WTC11 (cell line): ENCODE results near the gene ZNF620. TPM values are rescaled to one million over a fixed set of nuclear protein-coding genes. Genes with fewer than 3 reads are reported as not detected.
A peak's percentile ranks its signal among the peaks of the same experiment; 100 is the strongest.

Experiments used
- ATAC-seq: fragments of 200-7000 bp; cut with Tn5 transposase; 2 replicates; pipeline ENCODE4 v1.10.0; 2021; ENCODE audit warnings: mild to moderate bottlenecking, moderate library complexity
- CTCF ChIA-PET: fragments of 300-600 bp; sonication (Branson Sonifier 250); formaldehyde crosslinking; loops from one replicate; lab custom pipeline; 2021; ENCODE audit warnings: antibody characterized with exemption; lab: Charles Lee
- POLR2A ChIA-PET: fragments of 350-600 bp; sonication (Branson Sonifier 250); formaldehyde crosslinking; loops from one replicate; lab custom pipeline; 2021; ENCODE audit warnings: antibody characterized with exemption; lab: Charles Lee
- DNase-seq: peaks from one replicate; pipeline ENCODE4 v3.0.0; 2021; ENCODE audit warnings: low spot score
- H3K27ac Mint-ChIP-seq: 2 replicates; pipeline ENCODE4 v1.8.0; 2021; ENCODE audit warnings: mixed read lengths
- H3K27me3 Mint-ChIP-seq: 2 replicates; pipeline ENCODE4 v1.8.0; 2021; ENCODE audit warnings: low read depth, mild to moderate bottlenecking, moderate library complexity, mixed read lengths
- H3K36me3 Mint-ChIP-seq: 2 replicates; pipeline ENCODE4 v1.8.0; 2021; ENCODE audit warnings: mixed read lengths
- H3K4me1 Mint-ChIP-seq: 2 replicates; pipeline ENCODE4 v1.8.0; 2022; ENCODE audit warnings: mixed read lengths
- H3K4me3 Mint-ChIP-seq: 2 replicates; pipeline ENCODE4 v1.8.0; 2021; ENCODE audit warnings: mild to moderate bottlenecking, moderate library complexity, mixed read lengths
- H3K9me3 Mint-ChIP-seq: 2 replicates; pipeline ENCODE4 v1.8.0; 2021; ENCODE audit warnings: mixed read lengths
- CREB1 ChIP-seq: sonication (generic); formaldehyde crosslinking; IDR thresholded peaks from 2 replicates; pipeline ENCODE4 v1.8.0; 2023; ENCODE audit warnings: mild to moderate bottlenecking, missing genetic modification reagents
- CREM ChIP-seq: sonication (generic); formaldehyde crosslinking; IDR thresholded peaks from 2 replicates; pipeline ENCODE4 v1.8.1; 2022; ENCODE audit warnings: mild to moderate bottlenecking, missing genetic modification reagents, moderate library complexity
- E2F5 ChIP-seq: sonication (generic); formaldehyde crosslinking; IDR thresholded peaks from 2 replicates; pipeline ENCODE4 v1.8.1; 2022; ENCODE audit warnings: mild to moderate bottlenecking, moderate library complexity, missing genetic modification reagents
- EMX1 ChIP-seq: fragments of 250-450 bp; sonication (Bioruptor Pico); IDR thresholded peaks from 2 replicates; pipeline ENCODE4 v1.8.0; 2021; ENCODE audit warnings: mild to moderate bottlenecking
- ESRRA ChIP-seq: sonication (generic); formaldehyde crosslinking; IDR thresholded peaks from 2 replicates; pipeline ENCODE4 v1.8.1; 2022; ENCODE audit warnings: mild to moderate bottlenecking, missing genetic modification reagents, borderline replicate concordance
- ETV6 ChIP-seq: sonication (generic); formaldehyde crosslinking; IDR thresholded peaks from 2 replicates; pipeline ENCODE4 v1.8.1; 2022; ENCODE audit warnings: mild to moderate bottlenecking, missing genetic modification reagents
- FOXJ3 ChIP-seq: sonication (generic); formaldehyde crosslinking; IDR thresholded peaks from 2 replicates; pipeline ENCODE4 v1.9.0; 2021; ENCODE audit warnings: missing genetic modification reagents, mild to moderate bottlenecking, borderline replicate concordance
- FOXP4 ChIP-seq: sonication (generic); formaldehyde crosslinking; IDR thresholded peaks from 2 replicates; pipeline ENCODE4 v1.8.0; 2022; ENCODE audit warnings: mild to moderate bottlenecking, missing genetic modification reagents
- IRF2 ChIP-seq: sonication (generic); formaldehyde crosslinking; IDR thresholded peaks from 2 replicates; pipeline ENCODE4 v1.8.0; 2022; ENCODE audit warnings: low read depth, missing genetic modification reagents, borderline replicate concordance
- JUN ChIP-seq: sonication (generic); formaldehyde crosslinking; IDR thresholded peaks from 2 replicates; pipeline ENCODE4 v1.8.0; 2023; ENCODE audit warnings: mild to moderate bottlenecking, missing genetic modification reagents
- NR2C2 ChIP-seq: sonication (generic); formaldehyde crosslinking; IDR thresholded peaks from 2 replicates; pipeline ENCODE4 v1.8.0; 2022; ENCODE audit warnings: mild to moderate bottlenecking, missing genetic modification reagents
- RELA ChIP-seq: sonication (generic); formaldehyde crosslinking; IDR thresholded peaks from 2 replicates; pipeline ENCODE4 v1.8.1; 2022; ENCODE audit warnings: missing genetic modification reagents, mild to moderate bottlenecking, borderline replicate concordance
- USF2 ChIP-seq: sonication (generic); formaldehyde crosslinking; IDR thresholded peaks from 2 replicates; pipeline ENCODE4 v1.8.1; 2023; ENCODE audit warnings: mild to moderate bottlenecking, missing genetic modification reagents, moderate library complexity
- ZNF219 ChIP-seq: sonication (generic); formaldehyde crosslinking; IDR thresholded peaks from 2 replicates; pipeline ENCODE4 v1.8.0; 2023; ENCODE audit warnings: missing genetic modification reagents, mild to moderate bottlenecking, borderline replicate concordance
- ZNF263 ChIP-seq: sonication (generic); formaldehyde crosslinking; IDR thresholded peaks from 2 replicates; pipeline ENCODE4 v1.8.1; 2022; ENCODE audit warnings: low read depth, mild to moderate bottlenecking, moderate library complexity, missing genetic modification reagents
- ZNF281 ChIP-seq: sonication (generic); formaldehyde crosslinking; IDR thresholded peaks from 2 replicates; pipeline ENCODE4 v1.8.0; 2023; ENCODE audit warnings: mild to moderate bottlenecking, missing genetic modification reagents
- ZNF423 ChIP-seq: fragments of 250-450 bp; sonication (Bioruptor Pico); IDR thresholded peaks from 2 replicates; pipeline ENCODE4 v2.1.2; 2022; ENCODE audit warnings: mild to moderate bottlenecking, moderate library complexity
- ZNF671 ChIP-seq: fragments of 250-450 bp; sonication (Bioruptor Pico); IDR thresholded peaks from 2 replicates; pipeline ENCODE4 v1.8.0; 2021; ENCODE audit warnings: mild to moderate bottlenecking
- total RNA-seq: library from RNA; stranded (reverse); gene quantifications from 3 replicates; pipeline ENCODE4 v1.2.3, GENCODE V29; 2021
- TF ChIP-seq, protein P1 (sequence below): sonication (generic); formaldehyde crosslinking; conservative IDR thresholded peaks from 2 replicates; pipeline ENCODE4 v1.8.1; 2022; ENCODE audit warnings: mild to moderate bottlenecking, missing genetic modification reagents
- TF ChIP-seq, protein P2 (sequence below): sonication (generic); formaldehyde crosslinking; IDR thresholded peaks from 2 replicates; pipeline ENCODE4 v1.8.1; 2022; ENCODE audit warnings: missing genetic modification reagents, borderline replicate concordance

ZNF620 gene
- total RNA-seq, 1 experiment from 2014 or later, result 15.6 TPM

GRCh38 chr3:40524568-40525285 is 18.9 kb downstream of the ZNF620 start, which contains the start of gene ZNF621 (continued):
- TF ChIP-seq RELA, result 0 out of 2 replicates have a peak, but pooled peaks have one; percentile 22
- TF ChIP-seq ESRRA (CRISPR knock-in tag), result peak; percentile 72; the same call in 1 of the 2 replicates
- TF ChIP-seq, all 79 proteins: peak for 27

- Mint-ChIP-seq H3K27ac (no peak overlapping the region), H3K27me3 (no peaks in the 10 kb centered on the region)
- no peak for ATAC-seq
- TF ChIP-seq ZNF281 (no peak), ZNF423 (no peak), ZNF219 (no peak), ZNF671 (CRISPR knock-in tag) (no peak), USF2 (CRISPR knock-in tag) (no peak), ETV6 (CRISPR knock-in tag) (no peak), NR2C2 (no peak), ZNF263 (no peak), JUN (CRISPR knock-in tag) (no peak), CREM (CRISPR knock-in tag) (no peak), EMX1 (no peak), FOXJ3 (CRISPR knock-in tag) (no peak), E2F5 (CRISPR knock-in tag) (no peak), CREB1 (CRISPR knock-in tag) (no peak), FOXP4 (no peak), IRF2 (CRISPR knock-in tag) (no peak)
- TF ChIP-seq, protein P1, sequence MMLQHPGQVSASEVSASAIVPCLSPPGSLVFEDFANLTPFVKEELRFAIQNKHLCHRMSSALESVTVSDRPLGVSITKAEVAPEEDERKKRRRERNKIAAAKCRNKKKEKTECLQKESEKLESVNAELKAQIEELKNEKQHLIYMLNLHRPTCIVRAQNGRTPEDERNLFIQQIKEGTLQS, result no peak
- TF ChIP-seq, protein P2, sequence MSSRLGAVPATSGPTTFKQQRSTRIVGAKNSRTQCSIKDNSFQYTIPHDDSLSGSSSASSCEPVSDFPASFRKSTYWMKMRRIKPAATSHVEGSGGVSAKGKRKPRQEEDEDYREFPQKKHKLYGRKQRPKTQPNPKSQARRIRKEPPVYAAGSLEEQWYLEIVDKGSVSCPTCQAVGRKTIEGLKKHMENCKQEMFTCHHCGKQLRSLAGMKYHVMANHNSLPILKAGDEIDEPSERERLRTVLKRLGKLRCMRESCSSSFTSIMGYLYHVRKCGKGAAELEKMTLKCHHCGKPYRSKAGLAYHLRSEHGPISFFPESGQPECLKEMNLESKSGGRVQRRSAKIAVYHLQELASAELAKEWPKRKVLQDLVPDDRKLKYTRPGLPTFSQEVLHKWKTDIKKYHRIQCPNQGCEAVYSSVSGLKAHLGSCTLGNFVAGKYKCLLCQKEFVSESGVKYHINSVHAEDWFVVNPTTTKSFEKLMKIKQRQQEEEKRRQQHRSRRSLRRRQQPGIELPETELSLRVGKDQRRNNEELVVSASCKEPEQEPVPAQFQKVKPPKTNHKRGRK (CRISPR knock-in tag), result no peak
- TF ChIP-seq, all 79 proteins: peak for 0
- Mint-ChIP-seq H3K9me3 (peaks cover 6% of the 10 kb centered on the region), H3K4me1 (peaks cover 16% of the 10 kb centered on the region), H3K36me3 (peaks cover 66% of the 10 kb centered on the region), H3K4me3 (no peak overlapping the region)
- ChIA-PET POLR2A (no interaction called here), CTCF (no interaction called here)
- DNase-seq, result no peak
Observed at GRCh38 chr3:40528426-40528825, 22.6 kb downstream of the ZNF620 start.
